Sigmoid colon (tissue), 4 donors: Measurements from ENCODE around the gene ADSS1.
"Not testable (repeated sequence)": the region's sequence is repeated elsewhere in the genome, so short reads cannot be mapped to it uniquely, and the experiment has no call there.

Experiments
- CTCF ChIP-seq, 4 experiments: fragments of 450-650 bp in 3 of 4; fragments of 200-600 bp in 1 of 4; IDR thresholded peaks; one replicate each; pipeline ENCODE4 v1.5.1; 2016 to 2019; ENCODE audit warnings: antibody characterized with exemption in 4 of 4, mild to moderate bottlenecking in 3 of 4, moderate library complexity in 2 of 4
- POLR2AphosphoS5 ChIP-seq, 4 donors: sonication (generic); formaldehyde crosslinking; IDR thresholded peaks; one replicate each; pipeline ENCODE4 v1.6.1; 2017; ENCODE audit warnings: antibody characterized with exemption in 4 of 4

GRCh38 chr14:104729176-104729834, 5.3 kb downstream of the ADSS1 start:
- not testable (repeated sequence) for TF ChIP-seq CTCF, POLR2AphosphoS5 (IDR thresholded peaks at IDR 0.05)
